GM20000 (cell line): ENCODE results near the gene PAPSS1.

Experiments
- DNase-seq: peaks from one replicate; pipeline ENCODE4 v3.0.0; 2012; ENCODE audit warnings: low spot score
- CTCF ChIP-seq: IDR thresholded peaks from 2 replicates; pipeline ENCODE4 v1.5.1; 2012; ENCODE audit warnings: mild to moderate bottlenecking, control low read depth; ENCODE audit errors: extremely low read depth, missing control alignments

Gene PAPSS1

GRCh38 chr4:107747748-107748486, 27.9 kb upstream of the PAPSS1 start:
- TF ChIP-seq CTCF = no peak
- no peak for DNase-seq

DNA sequence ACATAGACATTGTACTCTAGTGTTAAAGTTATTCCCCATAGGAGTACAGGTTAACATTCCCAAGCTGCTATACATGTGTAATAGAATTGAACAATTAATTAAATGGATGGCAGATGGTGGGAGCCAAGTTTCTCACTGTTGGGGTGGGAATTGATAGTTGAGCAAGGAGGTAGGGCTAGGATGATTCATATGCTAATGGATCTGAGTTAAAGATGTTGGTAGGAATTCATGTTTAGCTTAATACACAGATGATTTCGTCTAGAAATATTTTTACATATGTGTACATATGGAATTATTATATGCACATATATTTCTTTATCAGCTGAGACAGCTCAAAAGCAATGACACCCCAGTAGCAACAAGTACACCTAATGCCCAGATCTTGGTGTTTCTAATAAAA, 26.1 kb upstream of the PAPSS1 start:
- DNase-seq = no peak
- no peak for TF ChIP-seq CTCF

DNA sequence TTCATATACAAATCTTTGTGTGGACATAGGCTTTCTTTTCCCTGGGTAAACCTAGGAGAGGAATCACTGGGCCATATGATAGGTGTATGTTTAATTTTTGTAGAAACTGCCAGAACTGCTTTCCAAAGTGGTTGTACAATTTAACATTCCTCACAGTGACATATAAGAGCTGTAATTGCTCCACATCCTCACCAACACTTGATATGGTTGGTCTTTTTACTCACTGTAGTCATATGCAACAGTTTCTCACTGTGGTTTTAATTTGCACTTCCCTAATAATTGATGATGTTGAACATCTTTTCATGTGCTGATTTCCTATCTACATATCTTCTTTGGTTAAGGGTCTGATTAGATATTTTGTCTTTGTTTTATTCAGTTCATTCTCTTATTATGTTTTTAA, 24.5 kb upstream of the PAPSS1 start:
- DNase-seq = no peak
- TF ChIP-seq CTCF = no peak

DNA sequence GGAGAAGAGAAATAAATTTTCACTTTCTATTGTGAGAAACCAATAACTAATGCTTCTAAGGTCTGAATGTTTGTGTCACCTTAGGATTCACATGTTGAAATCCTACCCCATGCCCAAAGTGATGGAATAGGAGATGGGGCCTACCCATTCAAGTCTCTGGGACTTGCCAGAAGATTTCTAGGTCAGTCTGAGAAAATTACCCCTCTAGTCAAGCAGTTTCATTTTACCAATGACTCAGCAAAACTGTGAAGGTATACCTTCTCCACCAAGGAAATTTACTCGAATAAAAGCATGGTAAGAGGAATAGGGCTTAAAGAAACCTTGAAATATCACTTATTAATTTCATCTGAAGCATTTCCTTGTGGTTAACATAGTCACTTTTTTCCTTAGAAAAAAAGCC, 23.5 kb upstream of the PAPSS1 start:
- no peak for DNase-seq
- no peak for TF ChIP-seq CTCF

DNA sequence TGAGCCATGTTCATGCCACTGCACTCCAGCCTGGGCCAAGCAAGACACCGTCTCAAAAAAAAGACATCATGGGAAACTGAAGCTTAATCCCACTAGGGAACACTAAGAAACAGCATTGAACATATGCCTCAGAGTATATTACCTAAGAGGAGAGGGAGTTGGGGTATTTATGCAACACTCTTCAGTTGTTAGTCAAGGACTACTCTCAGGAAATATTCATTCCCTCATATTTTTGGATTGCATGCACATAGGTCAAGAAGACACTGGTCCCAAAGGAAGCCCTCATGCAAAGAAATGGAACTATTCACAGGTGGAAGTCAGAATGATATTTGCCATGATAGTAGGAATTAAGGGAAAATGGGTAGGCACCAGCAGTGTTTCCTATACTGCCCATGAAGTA, 22.8 kb upstream of the PAPSS1 start:
- DNase-seq = no peak
- TF ChIP-seq CTCF = no peak

DNA sequence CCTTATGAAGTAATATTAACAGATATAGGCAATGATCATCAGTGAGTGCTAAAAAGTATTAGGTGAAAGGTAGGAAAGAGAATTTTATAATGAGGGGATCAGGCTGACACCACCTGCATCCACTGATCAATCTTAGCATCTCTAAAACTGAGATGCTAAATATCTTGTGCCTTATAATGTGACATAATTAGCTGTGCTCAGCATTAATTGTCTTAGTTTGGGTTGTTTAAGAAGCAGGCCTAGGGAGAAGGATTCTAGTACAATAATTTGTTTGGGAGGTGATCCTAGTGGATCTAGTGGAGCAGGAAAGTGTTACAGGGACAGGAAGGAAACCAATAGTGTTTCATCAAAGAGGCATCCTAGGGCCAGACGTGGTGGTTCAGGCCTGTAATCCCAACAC, 22.2 kb upstream of the PAPSS1 start:
- TF ChIP-seq CTCF = no peak
- no peak for DNase-seq

GRCh38 chr4:107740950-107741701, 21.1 kb upstream of the PAPSS1 start:
- TF ChIP-seq CTCF = no peak
- DNase-seq = no peak
